DMS79 (cell line): Measurements from ENCODE around the gene NET1.

Experiments used
- DNase-seq: peaks from one replicate; lab custom pipeline; 2025; lab: John Stamatoyannopoulos, UW

Gene NET1

GRCh38 chr10:5443429-5443828 lies 31.1 kb downstream of the NET1 start:
- no peak for DNase-seq

- peak; percentile 22 for DNase-seq
These were observed 32.6 kb downstream of the NET1 start for GRCh38 chr10:5445006-5445405.

GRCh38 chr10:5446390-5446926 lies 34.1 kb downstream of the NET1 start:
- DNase-seq = peak; percentile 60

GRCh38 chr10:5447056-5447455 lies 34.7 kb downstream of the NET1 start:
- DNase-seq = no peak

- no peak for DNase-seq
These were observed 35.3 kb downstream of the NET1 start for GRCh38 chr10:5447611-5448071.

GRCh38 chr10:5448333-5449001 lies 36.1 kb downstream of the NET1 start:
- no peak for DNase-seq

- DNase-seq = no peak
These were observed 36.9 kb downstream of the NET1 start for GRCh38 chr10:5449227-5449626.

GRCh38 chr10:5449823-5450222 lies 37.5 kb downstream of the NET1 start:
- no peak for DNase-seq

- no peak for DNase-seq
These were observed 38.4 kb downstream of the NET1 start for GRCh38 chr10:5450605-5451384.

GRCh38 chr10:5453749-5454489 lies 41.6 kb downstream of the NET1 start:
- DNase-seq = peak; percentile 82

GRCh38 chr10:5456563-5456962 lies 44.2 kb downstream of the NET1 start:
- no peak for DNase-seq

GRCh38 chr10:5457741-5458140 lies 45.4 kb downstream of the NET1 start:
- no peak for DNase-seq

GRCh38 chr10:5458425-5458824 lies 46.1 kb downstream of the NET1 start:
- no peak for DNase-seq

GRCh38 chr10:5458949-5459747 lies 46.8 kb downstream of the NET1 start:
- DNase-seq = no peak

- DNase-seq = peak; percentile 77
These were observed 48.3 kb downstream of the NET1 start for GRCh38 chr10:5460468-5461202.

GRCh38 chr10:5461203-5461588 lies 48.8 kb downstream of the NET1 start:
- peak; percentile 28 for DNase-seq

- DNase-seq = no peak
These were observed 49.8 kb downstream of the NET1 start for GRCh38 chr10:5461914-5462840.

- DNase-seq = no peak
These were observed 50.5 kb downstream of the NET1 start for GRCh38 chr10:5462841-5463293.

GRCh38 chr10:5464546-5464945 lies 52.2 kb downstream of the NET1 start:
- DNase-seq = no peak

GRCh38 chr10:5465976-5466450 lies 53.7 kb downstream of the NET1 start:
- DNase-seq = no peak
